Activated naive CD8-positive, alpha-beta T cell (primary cell): ENCODE results near the gene SPEF1.

Source experiments
- H3K27ac Mint-ChIP-seq: one replicate; pipeline ENCODE4 v1.8.0; 2021; ENCODE audit warnings: mixed read lengths
- H3K27me3 Mint-ChIP-seq: one replicate; pipeline ENCODE4 v1.8.0; 2021; ENCODE audit warnings: mixed read lengths
- H3K36me3 Mint-ChIP-seq: one replicate; pipeline ENCODE4 v1.8.0; 2021; ENCODE audit warnings: mixed read lengths
- H3K4me1 Mint-ChIP-seq: one replicate; pipeline ENCODE4 v1.8.0; 2021; ENCODE audit warnings: low read depth, mixed read lengths
- H3K4me3 Mint-ChIP-seq: one replicate; pipeline ENCODE4 v1.8.0; 2021; ENCODE audit warnings: mild to moderate bottlenecking, mixed read lengths
- H3K9me3 Mint-ChIP-seq: one replicate; pipeline ENCODE4 v1.8.0; 2021; ENCODE audit warnings: low read depth, mixed read lengths

The SPEF1 gene

DNA sequence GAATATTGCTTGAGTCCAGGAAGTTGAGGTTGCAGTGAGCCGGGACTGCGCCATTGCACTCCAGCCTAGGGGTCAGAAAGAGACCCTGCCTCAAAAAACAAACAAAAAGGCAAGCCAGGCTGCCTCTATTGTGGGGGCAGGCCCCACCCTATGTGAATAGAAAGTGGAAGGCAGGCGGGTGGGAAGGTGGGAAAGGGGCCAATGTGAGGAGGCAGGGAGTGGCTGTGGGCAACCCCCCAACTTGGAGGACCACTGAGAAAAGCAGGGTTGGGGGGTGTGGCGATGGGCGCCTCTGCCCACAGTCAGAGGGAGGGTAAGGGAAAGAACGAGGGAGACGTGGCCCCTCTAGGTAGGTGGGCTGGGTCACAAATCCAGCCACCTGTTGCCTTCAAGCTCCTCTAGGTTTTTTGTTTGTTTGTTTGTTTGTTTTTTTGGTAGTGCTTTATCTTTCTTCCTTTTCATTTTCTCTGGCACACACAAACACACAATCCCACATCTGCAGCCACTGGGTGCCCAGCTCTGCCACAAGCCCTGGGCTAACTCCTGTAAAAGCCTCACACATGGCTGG lies 33.8 kb upstream of the SPEF1 start:
- no peaks in the 10 kb centered on the region for H3K27me3 Mint-ChIP-seq
- peaks cover 82% of the 10 kb centered on the region for H3K4me1 Mint-ChIP-seq
- no peaks in the 10 kb centered on the region for H3K9me3 Mint-ChIP-seq
- no peaks in the 10 kb centered on the region for H3K36me3 Mint-ChIP-seq
- peak overlapping the region; percentile 81 for H3K27ac Mint-ChIP-seq
- no peak overlapping the region for H3K4me3 Mint-ChIP-seq

DNA sequence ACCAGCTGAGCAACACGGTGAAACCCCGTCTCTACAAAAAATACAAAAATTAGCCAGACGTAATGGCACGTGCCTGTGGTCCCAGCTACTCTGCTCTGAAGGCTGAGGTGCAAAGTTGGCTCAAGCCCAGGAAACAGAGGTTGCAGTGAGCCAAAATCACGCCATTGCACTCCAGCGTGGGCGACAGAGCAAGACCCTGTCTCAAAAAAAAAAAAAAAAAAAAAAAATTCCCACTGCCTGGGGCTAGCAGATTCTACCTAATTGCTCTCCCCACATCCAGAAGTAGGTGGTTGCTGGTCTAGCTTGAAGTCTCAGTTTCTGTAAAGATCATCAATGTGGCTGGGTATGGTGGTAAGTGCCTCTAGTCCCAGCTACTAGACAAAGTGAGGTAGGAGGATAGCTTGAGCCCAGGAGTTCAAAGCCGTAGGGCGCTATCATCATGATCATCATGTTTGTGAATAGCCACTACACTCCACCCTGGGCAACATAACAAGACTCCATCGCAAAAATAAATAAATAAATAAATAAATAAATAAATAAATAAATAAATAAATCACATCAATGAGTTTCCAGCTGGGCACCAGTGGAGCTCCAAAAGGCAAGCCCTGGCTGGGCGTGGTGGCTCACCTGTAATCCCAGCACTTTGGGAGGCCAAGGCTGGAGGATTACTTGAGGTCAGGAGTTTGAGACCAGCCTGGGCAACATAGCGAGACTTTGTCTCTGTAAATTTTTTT lies 32.8 kb upstream of the SPEF1 start:
- peaks cover 78% of the 10 kb centered on the region for H3K4me1 Mint-ChIP-seq
- no peaks in the 10 kb centered on the region for H3K27me3 Mint-ChIP-seq
- H3K9me3 Mint-ChIP-seq = no peaks in the 10 kb centered on the region
- no peaks in the 10 kb centered on the region for H3K36me3 Mint-ChIP-seq
- H3K4me3 Mint-ChIP-seq = peak overlapping the region; percentile 47
- peak overlapping the region; percentile 98 for H3K27ac Mint-ChIP-seq

DNA sequence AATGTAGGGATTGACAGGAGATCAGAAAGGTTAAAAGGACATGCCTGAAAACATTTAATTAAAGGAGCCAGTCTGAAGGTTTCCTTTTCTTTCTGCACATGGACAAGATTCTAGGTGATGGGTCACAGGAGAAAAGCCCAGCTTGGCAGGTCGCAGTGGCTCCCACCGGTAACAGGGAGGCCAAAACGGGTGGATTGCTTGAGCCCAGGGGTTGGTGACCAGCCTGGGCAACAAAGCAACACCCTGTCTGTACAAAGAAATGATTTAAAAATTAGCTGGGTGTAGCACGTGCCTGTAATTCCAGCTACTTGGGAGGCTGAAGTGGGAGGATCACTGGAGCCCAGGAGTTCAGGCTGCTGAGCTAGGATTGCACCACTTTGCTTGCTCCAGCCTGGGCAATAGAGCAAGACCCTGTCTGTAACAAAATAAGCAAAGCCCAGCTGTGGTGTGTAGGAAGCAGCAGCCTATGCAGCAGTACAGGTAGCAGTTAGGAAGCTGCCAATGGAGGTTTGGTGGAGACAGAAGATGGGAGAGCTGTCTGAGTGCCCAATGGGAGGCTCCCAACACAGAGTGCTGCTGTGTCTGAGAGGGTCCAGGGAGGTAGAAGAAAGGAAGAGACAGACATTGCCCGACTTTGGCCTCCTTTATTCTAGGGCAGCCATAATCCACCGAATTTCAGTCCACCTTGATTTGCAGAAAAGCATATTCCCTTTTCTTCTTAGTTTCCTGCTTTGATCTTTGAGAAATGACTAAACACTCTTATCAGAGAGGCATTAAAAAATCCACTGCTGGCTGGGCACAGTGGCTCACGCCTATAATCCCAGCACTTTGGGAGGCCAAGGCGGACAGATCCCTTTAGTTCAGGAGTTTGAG lies 32.0 kb upstream of the SPEF1 start:
- peak overlapping the region; percentile 98 for H3K27ac Mint-ChIP-seq
- no peaks in the 10 kb centered on the region for H3K9me3 Mint-ChIP-seq
- peaks cover 76% of the 10 kb centered on the region for H3K4me1 Mint-ChIP-seq
- H3K36me3 Mint-ChIP-seq = no peaks in the 10 kb centered on the region
- no peaks in the 10 kb centered on the region for H3K27me3 Mint-ChIP-seq
- peak overlapping the region; percentile 47 for H3K4me3 Mint-ChIP-seq

DNA sequence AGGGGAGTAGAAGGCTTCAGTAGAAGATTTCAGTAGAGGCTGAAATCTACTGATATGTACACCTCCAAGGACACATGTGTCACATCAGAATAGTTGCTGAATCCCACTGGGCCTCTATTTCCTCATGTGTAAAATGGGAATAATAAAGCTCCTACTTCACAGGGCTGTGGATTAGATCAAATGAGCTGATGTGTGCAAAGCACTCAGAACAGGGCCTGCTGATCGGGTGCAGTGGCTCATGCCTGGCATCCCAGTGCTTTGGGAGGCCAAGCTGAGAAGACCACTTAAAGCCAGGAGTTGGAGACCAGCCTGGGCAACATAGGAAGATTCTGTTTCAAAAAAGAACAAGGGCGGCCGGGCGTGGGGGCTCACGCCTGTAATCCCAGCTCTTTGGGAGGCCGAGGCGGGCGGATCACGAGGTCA lies 31.0 kb upstream of the SPEF1 start:
- H3K36me3 Mint-ChIP-seq = no peaks in the 10 kb centered on the region
- H3K4me3 Mint-ChIP-seq = peak overlapping the region; percentile 90
- peaks cover 81% of the 10 kb centered on the region for H3K4me1 Mint-ChIP-seq
- no peaks in the 10 kb centered on the region for H3K27me3 Mint-ChIP-seq
- H3K27ac Mint-ChIP-seq = peak overlapping the region; percentile 98
- H3K9me3 Mint-ChIP-seq = no peaks in the 10 kb centered on the region

DNA sequence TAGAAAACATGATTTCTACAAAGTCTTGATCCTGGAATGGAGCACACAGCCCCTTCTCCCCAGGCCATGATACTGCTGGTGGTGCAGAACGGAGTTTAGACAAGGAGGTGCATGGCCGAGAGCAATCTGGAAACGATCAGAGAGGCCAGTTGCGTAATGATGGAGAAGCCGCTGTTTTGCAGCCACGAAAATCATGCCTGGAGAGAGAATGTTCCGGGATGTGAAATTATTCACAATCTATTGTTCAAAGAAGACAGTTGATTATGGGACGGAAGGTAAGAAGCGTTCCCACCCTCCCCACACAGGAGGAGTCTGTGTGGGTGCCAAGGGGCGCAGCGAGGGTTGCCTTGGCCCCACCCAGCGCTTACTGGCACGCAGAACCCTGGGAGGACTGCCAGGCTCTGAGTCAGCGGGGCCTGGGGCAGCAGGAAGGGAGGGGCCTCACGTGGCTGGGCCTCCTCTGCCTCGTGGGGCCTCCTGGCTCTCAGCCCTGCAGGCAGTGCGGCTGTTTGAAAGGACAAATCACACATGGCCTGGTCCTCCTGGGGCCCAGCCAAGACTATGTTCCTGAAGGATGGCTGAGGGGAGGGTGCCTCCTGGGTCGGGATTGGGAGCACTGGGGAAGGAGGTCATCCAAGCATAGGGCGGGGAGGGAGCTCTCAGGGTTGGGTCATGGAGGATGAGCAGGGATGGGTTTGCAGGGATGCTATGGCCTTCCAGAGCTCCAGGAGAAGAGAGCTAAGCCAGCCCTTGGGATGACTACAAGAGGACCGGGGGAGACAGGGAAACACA lies 30.4 kb upstream of the SPEF1 start:
- peaks cover 82% of the 10 kb centered on the region for H3K4me1 Mint-ChIP-seq
- no peaks in the 10 kb centered on the region for H3K27me3 Mint-ChIP-seq
- H3K4me3 Mint-ChIP-seq = peak overlapping the region; percentile 90

DNA sequence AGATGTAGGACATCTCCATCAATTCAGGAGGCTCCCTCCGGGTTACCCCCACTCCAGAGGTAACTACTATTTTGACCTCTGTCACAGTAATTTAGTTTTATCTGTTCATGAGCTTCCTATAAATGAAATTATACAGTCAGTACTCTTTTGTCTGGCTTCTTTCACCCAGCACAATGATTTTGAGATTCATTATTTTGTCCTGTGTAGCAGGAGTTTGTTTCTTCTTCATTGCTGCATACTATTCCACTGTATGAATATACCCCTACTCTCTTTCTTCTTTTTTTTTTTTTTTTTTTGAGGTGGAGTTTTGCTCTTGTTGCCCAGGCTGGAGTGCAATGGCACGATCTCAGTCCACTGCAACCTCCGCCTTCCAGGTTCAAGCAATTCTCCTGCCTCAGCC lies 27.3 kb upstream of the SPEF1 start:
- Mint-ChIP-seq H3K27ac (peak overlapping the region; percentile 83), H3K4me3 (no peak overlapping the region), H3K4me1 (peaks cover 79% of the 10 kb centered on the region), H3K27me3 (no peaks in the 10 kb centered on the region), H3K36me3 (peaks cover 9% of the 10 kb centered on the region), H3K9me3 (no peaks in the 10 kb centered on the region)

More for the DNA sequence above, 30.4 kb upstream of the SPEF1 start:
- Mint-ChIP-seq H3K36me3 (peaks cover under 1% of the 10 kb centered on the region), H3K9me3 (no peaks in the 10 kb centered on the region), H3K27ac (peak overlapping the region; percentile 98)

DNA sequence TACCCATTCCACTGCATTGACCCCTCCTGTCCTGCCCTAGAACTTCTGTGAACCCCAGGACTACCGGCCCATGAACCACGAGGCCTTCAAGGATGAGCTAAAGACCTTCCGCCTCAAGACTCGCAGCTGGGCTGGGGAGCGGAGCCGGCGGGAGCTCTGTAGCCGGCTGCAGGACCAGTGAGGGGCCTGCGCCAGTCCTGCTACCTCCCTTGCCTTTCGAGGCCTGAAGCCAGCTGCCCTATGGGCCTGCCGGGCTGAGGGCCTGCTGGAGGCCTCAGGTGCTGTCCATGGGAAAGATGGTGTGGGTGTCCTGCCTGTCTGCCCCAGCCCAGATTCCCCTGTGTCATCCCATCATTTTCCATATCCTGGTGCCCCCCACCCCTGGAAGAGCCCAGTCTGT lies 23.5 kb upstream of the SPEF1 start:
- H3K27ac Mint-ChIP-seq = no peak overlapping the region
- H3K36me3 Mint-ChIP-seq = peaks cover 16% of the 10 kb centered on the region

DNA sequence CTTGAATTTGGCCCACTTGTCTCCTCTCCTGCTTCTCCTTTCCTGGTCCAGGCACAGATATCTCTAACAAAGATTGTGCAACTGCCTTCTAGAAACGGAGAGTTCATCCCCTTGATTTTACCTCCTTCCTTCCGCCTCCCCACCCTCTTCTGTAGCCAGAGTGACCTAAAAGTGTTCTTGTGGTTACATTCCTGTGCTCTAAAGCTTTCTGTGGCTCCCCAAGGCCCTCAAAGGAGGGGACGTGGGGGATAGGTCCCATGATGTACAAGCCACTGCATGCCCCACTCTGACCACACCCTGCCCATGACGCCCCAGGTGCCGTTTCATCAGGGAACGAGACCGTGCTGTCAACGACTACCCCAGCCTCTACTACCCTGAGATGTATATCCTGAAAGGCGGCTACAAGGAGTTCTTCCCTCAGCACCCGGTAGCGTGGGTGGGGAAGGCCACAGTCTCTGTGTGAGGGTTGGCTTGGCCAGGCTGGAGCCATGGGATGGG lies 23.1 kb upstream of the SPEF1 start:
- Mint-ChIP-seq H3K27ac (peak overlapping the region; percentile 81), H3K27me3 (no peaks in the 10 kb centered on the region), H3K9me3 (no peaks in the 10 kb centered on the region), H3K4me1 (peaks cover 71% of the 10 kb centered on the region), H3K36me3 (peaks cover 16% of the 10 kb centered on the region), H3K4me3 (no peak overlapping the region)

More for the DNA sequence above, 23.5 kb upstream of the SPEF1 start:
- no peaks in the 10 kb centered on the region for H3K27me3 Mint-ChIP-seq
- H3K4me1 Mint-ChIP-seq = peaks cover 68% of the 10 kb centered on the region
- no peak overlapping the region for H3K4me3 Mint-ChIP-seq
- no peaks in the 10 kb centered on the region for H3K9me3 Mint-ChIP-seq

DNA sequence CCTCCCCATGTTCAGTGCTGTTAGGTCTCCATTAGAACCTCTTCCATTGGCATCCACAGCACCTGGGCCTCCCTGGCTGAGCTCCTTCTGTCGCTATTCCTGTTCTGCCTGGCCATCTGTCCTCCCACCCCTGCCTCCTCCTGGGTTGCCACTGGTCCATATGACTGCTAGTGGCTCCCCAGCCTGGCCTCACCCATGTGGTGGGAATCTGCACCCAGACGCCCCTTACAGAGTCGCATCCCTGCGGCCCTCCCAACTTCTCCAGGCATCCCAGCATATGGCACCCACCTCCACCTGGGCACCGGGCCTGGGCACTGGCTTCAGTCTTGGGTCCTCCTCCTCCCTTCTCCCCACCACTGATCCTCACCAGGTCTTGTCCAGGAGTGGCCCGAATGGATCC lies 22.6 kb upstream of the SPEF1 start:
- Mint-ChIP-seq H3K4me3 (no peak overlapping the region), H3K4me1 (peaks cover 75% of the 10 kb centered on the region), H3K36me3 (peaks cover 16% of the 10 kb centered on the region), H3K27me3 (no peaks in the 10 kb centered on the region), H3K9me3 (no peaks in the 10 kb centered on the region), H3K27ac (peak overlapping the region; percentile 81)

DNA sequence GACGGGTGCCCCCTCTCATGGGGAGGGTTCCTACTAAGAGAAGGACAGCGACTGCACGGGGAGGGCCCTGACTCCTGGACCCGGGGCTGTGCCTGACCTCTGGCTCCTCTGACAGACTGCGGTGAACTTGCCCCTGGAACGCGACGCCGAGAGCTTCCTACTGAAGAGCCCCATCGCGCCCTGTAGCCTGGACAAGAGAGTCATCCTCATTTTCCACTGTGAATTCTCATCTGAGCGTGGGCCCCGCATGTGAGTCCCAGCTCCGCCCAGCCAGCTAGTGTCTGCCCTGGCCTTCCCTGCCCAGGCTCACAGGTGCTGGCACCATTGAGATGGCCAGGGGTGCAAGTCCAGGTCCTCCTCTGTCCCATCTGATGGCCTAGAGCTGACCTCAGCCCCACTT lies 22.0 kb upstream of the SPEF1 start:
- peaks cover 79% of the 10 kb centered on the region for H3K4me1 Mint-ChIP-seq
- peak overlapping the region; percentile 81 for H3K27ac Mint-ChIP-seq
- no peaks in the 10 kb centered on the region for H3K27me3 Mint-ChIP-seq
- H3K9me3 Mint-ChIP-seq = no peaks in the 10 kb centered on the region
- peaks cover 16% of the 10 kb centered on the region for H3K36me3 Mint-ChIP-seq
- H3K4me3 Mint-ChIP-seq = no peak overlapping the region

DNA sequence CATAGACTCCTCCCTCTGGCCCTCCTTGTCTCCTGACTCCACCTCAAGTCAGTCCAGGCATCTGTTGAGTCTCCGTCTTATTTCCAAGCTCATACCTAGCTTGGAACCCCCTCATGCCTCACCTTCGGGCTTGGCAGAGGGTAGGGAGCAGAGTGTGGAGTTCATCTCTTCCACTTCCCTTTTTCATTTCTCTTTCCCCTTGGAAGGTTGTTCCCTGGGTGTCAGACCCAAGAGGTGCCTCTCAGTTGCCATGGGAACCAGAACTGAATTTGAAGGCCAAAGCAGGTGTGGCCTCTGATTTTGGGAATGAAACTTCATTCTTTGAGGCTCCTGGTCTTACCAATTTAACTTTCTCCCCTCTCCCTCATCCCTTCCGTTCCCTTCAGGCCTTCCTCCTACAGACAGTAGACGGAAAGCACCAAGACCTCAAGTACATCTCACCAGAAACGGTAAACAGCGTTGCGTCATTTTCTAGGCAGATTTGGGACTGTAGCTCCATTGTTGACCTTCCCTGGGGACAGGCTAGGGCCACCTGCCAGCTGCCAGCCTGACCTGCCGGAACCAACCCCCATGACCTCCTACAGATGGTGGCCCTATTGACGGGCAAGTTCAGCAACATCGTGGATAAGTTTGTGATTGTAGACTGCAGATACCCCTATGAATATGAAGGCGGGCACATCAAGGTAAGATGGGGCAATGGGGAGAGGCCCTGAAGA lies 21.4 kb upstream of the SPEF1 start:
- peaks cover 79% of the 10 kb centered on the region for H3K4me1 Mint-ChIP-seq
- peak overlapping the region; percentile 52 for H3K27ac Mint-ChIP-seq
- no peak overlapping the region for H3K4me3 Mint-ChIP-seq
- no peaks in the 10 kb centered on the region for H3K9me3 Mint-ChIP-seq
- H3K36me3 Mint-ChIP-seq = peaks cover 16% of the 10 kb centered on the region
- no peaks in the 10 kb centered on the region for H3K27me3 Mint-ChIP-seq

DNA sequence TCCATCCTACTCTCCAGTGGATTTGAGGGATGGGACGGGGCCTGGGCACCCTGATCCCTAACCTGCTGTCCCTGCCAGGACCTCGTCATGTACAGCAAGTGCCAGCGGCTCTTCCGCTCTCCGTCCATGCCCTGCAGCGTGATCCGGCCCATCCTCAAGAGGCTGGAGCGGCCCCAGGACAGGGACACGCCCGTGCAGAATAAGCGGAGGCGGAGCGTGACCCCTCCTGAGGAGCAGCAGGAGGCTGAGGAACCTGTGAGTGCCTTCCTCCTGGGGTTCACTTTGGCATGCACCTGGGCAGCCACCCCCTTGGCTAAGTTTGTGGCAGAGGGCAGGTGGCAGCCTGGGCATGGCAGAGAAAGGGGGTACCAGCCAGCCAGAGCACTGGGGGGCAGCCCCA lies 20.6 kb upstream of the SPEF1 start:
- Mint-ChIP-seq H3K27me3 (no peaks in the 10 kb centered on the region), H3K4me3 (no peak overlapping the region), H3K9me3 (no peaks in the 10 kb centered on the region), H3K36me3 (peaks cover 16% of the 10 kb centered on the region), H3K4me1 (peaks cover 79% of the 10 kb centered on the region), H3K27ac (no peak overlapping the region)

DNA sequence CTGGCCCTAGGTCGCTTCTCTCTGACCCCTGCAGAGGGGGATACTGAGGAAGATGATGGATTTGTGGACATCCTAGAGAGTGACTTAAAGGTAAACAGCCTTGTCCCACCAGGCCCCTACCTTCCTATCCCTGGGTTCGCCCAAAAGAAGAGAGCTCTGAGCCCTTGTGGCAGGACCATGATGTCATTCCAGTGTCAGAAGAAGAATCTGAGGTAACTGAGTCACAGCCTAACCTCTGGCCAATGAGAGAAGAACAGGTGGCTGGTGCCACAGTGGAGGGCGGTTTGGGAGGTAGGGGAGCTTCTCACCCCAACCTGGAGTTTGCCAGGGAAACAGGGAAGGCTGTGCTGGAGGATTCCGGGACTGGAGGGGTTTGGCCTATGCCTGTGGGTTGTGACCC lies 20.1 kb upstream of the SPEF1 start:
- H3K27me3 Mint-ChIP-seq = no peaks in the 10 kb centered on the region
- no peak overlapping the region for H3K4me3 Mint-ChIP-seq
- peak overlapping the region; percentile 78 for H3K27ac Mint-ChIP-seq
- H3K4me1 Mint-ChIP-seq = peaks cover 78% of the 10 kb centered on the region
- H3K36me3 Mint-ChIP-seq = peaks cover 14% of the 10 kb centered on the region
- H3K9me3 Mint-ChIP-seq = no peaks in the 10 kb centered on the region

DNA sequence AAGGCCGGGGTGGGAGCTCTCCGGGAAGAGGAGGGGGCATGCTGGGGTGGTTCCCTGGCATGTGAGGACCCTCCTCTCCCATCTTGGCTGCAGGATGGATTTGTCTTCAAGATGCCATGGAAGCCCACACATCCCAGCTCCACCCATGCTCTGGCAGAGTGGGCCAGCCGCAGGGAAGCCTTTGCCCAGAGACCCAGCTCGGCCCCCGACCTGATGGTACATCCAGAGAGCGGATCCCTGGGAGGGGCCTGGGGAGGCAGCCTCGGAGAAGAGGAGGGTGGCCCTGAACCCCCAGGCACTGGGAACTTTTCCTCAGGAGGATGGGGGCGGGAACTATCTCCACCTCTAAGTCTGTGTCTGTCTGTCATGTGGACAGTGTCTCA lies 19.6 kb upstream of the SPEF1 start:
- H3K4me3 Mint-ChIP-seq = no peak overlapping the region

More for the DNA sequence above, 19.6 kb upstream of the SPEF1 start:
- Mint-ChIP-seq H3K27me3 (no peaks in the 10 kb centered on the region), H3K9me3 (no peaks in the 10 kb centered on the region), H3K36me3 (peaks cover 14% of the 10 kb centered on the region), H3K27ac (peak overlapping the region; percentile 92), H3K4me1 (peaks cover 75% of the 10 kb centered on the region)
